HepG2 (cell line): ENCODE data around the gene SKIC2. TPM values are rescaled to one million over a fixed set of nuclear protein-coding genes. Genes with fewer than 3 reads are reported as not detected.
A peak's percentile ranks its signal among the peaks of the same experiment; 100 is the strongest.

ENCODE experiments used
- ATF2 ChIP-seq: sonication (generic); formaldehyde crosslinking; IDR thresholded peaks from 2 replicates; pipeline ENCODE4 v1.4.0; 2020; ENCODE audit warnings: missing genetic modification reagents
- CCAR2 ChIP-seq: fragments of 200-400 bp; formaldehyde crosslinking; optimal IDR thresholded peaks from 2 replicates; pipeline ENCODE3; 2018; ENCODE audit warnings: low read depth, mild to moderate bottlenecking, low read length, moderate library complexity
- CREM ChIP-seq, 2 experiments: sonication (generic) in 1 of 2; formaldehyde crosslinking in 1 of 2; IDR thresholded peaks; 2 replicates each; pipeline versions ENCODE4 v1.4.0 to v1.6.1; 2016 to 2020; ENCODE audit warnings: antibody characterized with exemption in 1 of 2, mild to moderate bottlenecking in 1 of 2, missing genetic modification reagents in 1 of 2
- EED ChIP-seq: sonication (generic); formaldehyde crosslinking; IDR thresholded peaks from 2 replicates; pipeline ENCODE4 v1.5.0; 2020; ENCODE audit warnings: mild to moderate bottlenecking, missing genetic modification reagents
- ELF3 ChIP-seq: IDR thresholded peaks from 2 replicates; pipeline ENCODE4 v1.6.1; 2016; ENCODE audit warnings: missing genetic modification reagents, missing compliant biosample characterization
- HNRNPH1 ChIP-seq: fragments of 200-400 bp; formaldehyde crosslinking; optimal IDR thresholded peaks from 2 replicates; pipeline ENCODE3; 2017; ENCODE audit warnings: mild to moderate bottlenecking, low read depth, low read length
- LCORL ChIP-seq, 2 experiments: fragments of 450-650 bp in 1 of 2; sonication (generic) in 1 of 2; formaldehyde crosslinking in 1 of 2; IDR thresholded peaks; 2 replicates each; pipeline versions ENCODE4 v1.5.0 to v1.6.1; 2017 to 2020; ENCODE audit warnings: antibody characterized with exemption in 1 of 2, missing genetic modification reagents in 1 of 2
- MAZ ChIP-seq, 2 experiments: sonication (generic) in 1 of 2; formaldehyde crosslinking in 1 of 2; IDR thresholded peaks; 2 replicates each; pipeline versions ENCODE4 v1.5.0 to v1.6.1; 2012 to 2020; ENCODE audit warnings: low read depth in 2 of 2, mild to moderate bottlenecking in 2 of 2, borderline replicate concordance in 1 of 2, improper control_type of control experiment in 1 of 2, low read length in 1 of 2, missing genetic modification reagents in 1 of 2, moderate library complexity in 1 of 2
- NFE2L1 ChIP-seq: sonication (generic); formaldehyde crosslinking; IDR thresholded peaks from 2 replicates; pipeline ENCODE4 v1.4.0; 2020; ENCODE audit warnings: missing genetic modification reagents, mild to moderate bottlenecking, borderline replicate concordance
- PAXIP1 ChIP-seq: sonication (generic); formaldehyde crosslinking; conservative IDR thresholded peaks from 2 replicates; pipeline ENCODE4 v1.4.0; 2020; ENCODE audit warnings: mild to moderate bottlenecking, missing genetic modification reagents, moderate library complexity
- PBX3 ChIP-seq: sonication (generic); formaldehyde crosslinking; IDR thresholded peaks from 2 replicates; pipeline ENCODE4 v1.8.1; 2023; ENCODE audit warnings: missing genetic modification reagents, inconsistent platforms, borderline replicate concordance
- PREB ChIP-seq: sonication (generic); formaldehyde crosslinking; IDR thresholded peaks from 2 replicates; pipeline ENCODE4 v1.4.0; 2020; ENCODE audit warnings: missing genetic modification reagents
- RBAK ChIP-seq: sonication (generic); formaldehyde crosslinking; IDR thresholded peaks from 2 replicates; pipeline ENCODE4 v1.5.1; 2020; ENCODE audit warnings: mild to moderate bottlenecking, missing genetic modification reagents
- SIX4 ChIP-seq: sonication (generic); formaldehyde crosslinking; IDR thresholded peaks from 2 replicates; pipeline ENCODE4 v1.4.0; 2020; ENCODE audit warnings: missing genetic modification reagents
- SKI ChIP-seq: fragments of 450-650 bp; IDR thresholded peaks from one replicate; pipeline ENCODE4 v1.6.1; 2018; ENCODE audit warnings: mild to moderate bottlenecking; ENCODE audit not compliant: partially characterized antibody
- SMAD3 ChIP-seq: sonication (generic); formaldehyde crosslinking; IDR thresholded peaks from 2 replicates; pipeline ENCODE4 v1.4.0; 2020; ENCODE audit warnings: missing genetic modification reagents
- SP4 ChIP-seq: sonication (generic); formaldehyde crosslinking; IDR thresholded peaks from 2 replicates; pipeline ENCODE4 v1.8.1; 2023; ENCODE audit warnings: mild to moderate bottlenecking, missing genetic modification reagents
- TFAP4 ChIP-seq: sonication (generic); IDR thresholded peaks from 2 replicates; pipeline ENCODE4 v1.6.1; 2016; ENCODE audit warnings: low read depth, borderline replicate concordance
- ZBTB38 ChIP-seq: sonication (generic); formaldehyde crosslinking; IDR thresholded peaks from 2 replicates; pipeline ENCODE4 v1.5.1; 2020; ENCODE audit warnings: mild to moderate bottlenecking, missing genetic modification reagents
- ZNF639 ChIP-seq: conservative IDR thresholded peaks from 2 replicates; pipeline ENCODE4 v1.6.1; 2018; ENCODE audit warnings: missing genetic modification reagents
- polyA plus RNA-seq, 8 experiments: library from polyadenylated mRNA; depleted of rRNA in 3 of 8; stranded (reverse) in 7 of 8; unstranded in 1 of 8; fragments of >200 nt; fragmentation: Illumina TruSeq in 4 of 8; extraction: Trizol in 4 of 8; gene quantifications; 2 replicates each; pipeline versions ENCODE4 v1.2.1 to v1.2.3, GENCODE V29; 2011 to 2016; ENCODE audit warnings: low read depth in 4 of 8, missing spikeins in 1 of 8, mixed read lengths in 1 of 8; ENCODE audit not compliant: insufficient read depth in 1 of 8
- total RNA-seq, 5 experiments: library from RNA; depleted of rRNA; stranded (reverse); fragments of >200 nt; fragmentation: Illumina TruSeq; extraction: Trizol; gene quantifications; 2 replicates each; pipeline ENCODE4 v1.2.3, GENCODE V29; 2016; ENCODE audit warnings: low read depth in 1 of 5

Gene SKIC2
- total and polyA plus RNA-seq, 2 of the 13 experiments (the other 11 are each of a cell fraction or from before 2014, with no cell fraction given): 67.1 to 68.4 TPM

- no peak for TF ChIP-seq NFE2L1
- no peak for TF ChIP-seq EED (CRISPR knock-in tag)
- TF ChIP-seq LCORL (IDR thresholded peaks at IDR 0.05): no peak
- 0 out of 2 replicates have a peak, but pooled peaks have one; percentile 22 for TF ChIP-seq LCORL (CRISPR knock-in tag; IDR thresholded peaks at IDR 0.05)
- peak; percentile 57 for TF ChIP-seq PAXIP1 (CRISPR knock-in tag)
- 0 out of 2 replicates have a peak, but pooled peaks have one; percentile 12 for TF ChIP-seq ELF3 (CRISPR knock-in tag)
- TF ChIP-seq SIX4: peak; percentile 68
- TF ChIP-seq CREM (IDR thresholded peaks at IDR 0.05): 0 out of 2 replicates have a peak, but pooled peaks have one; percentile 19
- TF ChIP-seq CREM (CRISPR knock-in tag; IDR thresholded peaks at IDR 0.05): no peak
- TF ChIP-seq ATF2 (CRISPR knock-in tag): no peak
- TF ChIP-seq ZBTB38: no peak
- peak; percentile 26 for TF ChIP-seq SKI
- TF ChIP-seq TFAP4: peak; percentile 53; the same call in 1 of the 2 replicates
- TF ChIP-seq SP4: no peak
- peak; percentile 17; the same call in 1 of the 2 replicates for TF ChIP-seq SMAD3 (CRISPR knock-in tag)
- no peak for TF ChIP-seq ZNF639 (CRISPR knock-in tag)
- peak; percentile 17; the same call in 1 of the 2 replicates for TF ChIP-seq MAZ (IDR thresholded peaks at IDR 0.05; ENCODE audit: borderline replicate concordance, low read depth, low read length)
- TF ChIP-seq MAZ (CRISPR knock-in tag; IDR thresholded peaks at IDR 0.05; ENCODE audit: low read depth): no peak
- no peak for TF ChIP-seq PBX3 (CRISPR knock-in tag)
- TF ChIP-seq RBAK (CRISPR knock-in tag): peak; percentile 20; the same call in 1 of the 2 replicates
- no peak for TF ChIP-seq PREB (CRISPR knock-in tag)
- TF ChIP-seq HNRNPH1: no peak
- TF ChIP-seq CCAR2: peak; percentile 63
Measured at GRCh38 chr6:31940256-31940664, 18.7 kb upstream of the SKIC2 start (continued).
